GM21737 (cell line): ENCODE measurements around the gene SCRN1.
A peak's percentile ranks its signal among the peaks of the same experiment; 100 is the strongest.

ENCODE experiments used
- ATAC-seq: cut with Tn5 transposase; IDR thresholded peaks from one replicate; pipeline ENCODE4 v1.9.1; 2021; ENCODE audit warnings: mild to moderate bottlenecking, moderate library complexity; ENCODE audit not compliant: unreplicated experiment

Gene SCRN1, protein sequence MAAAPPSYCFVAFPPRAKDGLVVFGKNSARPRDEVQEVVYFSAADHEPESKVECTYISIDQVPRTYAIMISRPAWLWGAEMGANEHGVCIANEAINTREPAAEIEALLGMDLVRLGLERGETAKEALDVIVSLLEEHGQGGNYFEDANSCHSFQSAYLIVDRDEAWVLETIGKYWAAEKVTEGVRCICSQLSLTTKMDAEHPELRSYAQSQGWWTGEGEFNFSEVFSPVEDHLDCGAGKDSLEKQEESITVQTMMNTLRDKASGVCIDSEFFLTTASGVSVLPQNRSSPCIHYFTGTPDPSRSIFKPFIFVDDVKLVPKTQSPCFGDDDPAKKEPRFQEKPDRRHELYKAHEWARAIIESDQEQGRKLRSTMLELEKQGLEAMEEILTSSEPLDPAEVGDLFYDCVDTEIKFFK

DNA sequence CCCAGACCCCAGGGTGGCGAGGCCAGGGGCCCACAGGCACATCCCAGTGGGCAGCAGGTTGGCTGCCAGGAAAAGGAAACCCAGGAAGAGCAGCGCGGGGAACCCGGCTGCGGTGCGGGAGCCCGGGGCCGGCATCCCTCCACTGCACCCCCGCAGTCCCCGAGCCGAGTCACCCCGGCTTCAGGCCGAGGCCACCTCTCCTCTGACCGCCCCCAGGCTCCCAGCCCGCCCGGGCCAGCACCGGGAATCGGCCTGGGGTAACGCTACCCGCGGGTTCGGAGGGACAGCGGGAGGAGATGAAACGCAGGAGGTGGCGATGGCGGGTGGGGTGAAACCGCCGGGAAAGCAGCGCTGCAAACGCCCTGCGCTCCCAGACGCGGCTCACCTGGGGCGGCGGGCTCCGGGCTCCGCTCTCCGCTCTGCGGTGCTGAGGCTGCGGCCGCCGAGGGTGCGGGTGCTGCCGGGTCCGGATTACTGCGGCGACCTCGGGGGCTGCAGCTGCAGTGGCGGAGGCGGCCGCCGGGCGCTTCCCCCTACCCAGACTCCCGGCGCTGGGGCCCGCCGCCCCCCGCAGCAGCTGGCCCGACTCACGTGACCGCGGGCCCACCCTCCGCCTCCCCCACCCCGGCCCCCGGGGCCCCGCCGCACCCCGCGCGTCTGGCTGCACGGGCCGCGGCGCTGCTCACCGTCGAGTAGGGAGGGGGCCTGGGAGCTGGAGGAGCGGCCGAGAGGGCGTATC is at the start of gene SCRN1:
SCRN1 (minus strand) TSS at position 545 of the 739 bp plus-strand sequence. CDS start 20,734 bp downstream, outside the sequence.
- ATAC-seq, result peak; percentile 43

DNA sequence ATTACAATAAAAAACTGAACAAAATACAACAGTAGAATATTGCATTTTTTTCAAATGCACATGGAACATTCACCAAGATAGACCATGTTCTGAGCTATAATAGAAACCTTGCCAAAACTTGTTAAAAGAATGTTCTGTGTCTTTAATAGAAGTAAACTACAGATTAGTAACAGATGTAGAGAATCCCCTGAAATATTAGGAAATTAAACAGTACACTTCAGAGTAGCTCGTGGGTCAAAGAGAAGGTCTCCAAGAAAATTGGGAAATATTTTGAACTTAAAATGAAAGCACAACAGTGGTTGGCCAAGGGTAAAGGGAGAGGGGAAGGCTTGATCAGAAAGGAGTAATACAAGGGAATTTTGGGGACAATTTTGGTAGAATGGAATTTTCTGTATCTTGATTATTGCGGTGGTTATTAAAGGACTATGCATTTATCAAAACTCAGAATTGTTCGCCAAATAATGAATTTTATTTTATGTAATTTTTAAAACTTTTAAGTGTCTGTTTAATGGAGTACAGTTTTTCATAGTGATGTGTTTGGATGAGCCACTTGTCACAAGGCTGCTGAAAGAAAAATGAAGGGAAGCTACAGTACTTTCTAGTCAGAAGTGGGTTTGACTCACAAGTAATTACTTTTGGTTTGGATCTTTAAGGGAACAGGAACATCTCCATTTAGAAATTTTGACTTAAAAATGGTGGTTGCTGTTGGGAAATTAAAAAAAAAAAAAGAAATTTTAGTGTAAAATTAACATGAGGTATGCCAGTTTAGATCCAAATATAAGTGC is 48.8 kb upstream of the SCRN1 start:
- ATAC-seq, result no peak

DNA sequence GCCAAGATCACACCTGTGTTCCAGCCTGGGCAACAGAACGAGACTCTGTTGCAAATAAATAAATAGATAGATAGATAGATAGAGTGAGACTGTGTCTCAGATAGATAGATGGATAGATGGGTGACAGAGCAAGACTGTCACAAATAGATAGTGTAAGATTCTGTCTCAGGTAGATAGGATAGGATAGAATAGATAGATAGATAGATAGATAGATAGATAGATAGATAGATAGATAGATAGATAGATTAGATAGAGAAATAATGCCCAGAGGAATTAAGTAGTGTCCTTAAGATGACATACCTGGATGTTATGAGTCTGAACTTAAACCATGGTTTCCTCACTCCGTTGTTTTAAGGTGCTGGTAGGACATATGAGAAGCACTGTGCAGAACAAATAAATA is 46.6 kb upstream of the SCRN1 start:
- no peak for ATAC-seq

DNA sequence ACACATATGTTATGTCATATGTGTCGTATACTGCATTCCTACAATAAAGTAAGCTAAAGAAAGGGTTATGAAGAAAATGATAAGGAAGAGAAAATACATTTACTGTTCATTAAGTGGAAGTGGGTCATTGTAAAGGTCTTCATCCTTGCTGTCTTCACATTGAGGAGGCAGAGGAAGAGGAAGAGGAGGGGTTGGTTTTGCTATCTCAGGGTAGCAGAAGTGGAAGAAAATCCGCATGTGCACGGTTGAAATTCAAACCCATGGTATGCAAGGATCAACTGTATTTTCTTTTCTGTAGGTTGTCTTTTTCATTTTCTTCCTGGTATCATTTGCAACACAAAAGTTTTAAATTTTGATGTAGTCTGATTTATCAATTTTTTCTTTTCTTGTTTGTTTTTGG is 44.9 kb upstream of the SCRN1 start:
- ATAC-seq, result no peak

DNA sequence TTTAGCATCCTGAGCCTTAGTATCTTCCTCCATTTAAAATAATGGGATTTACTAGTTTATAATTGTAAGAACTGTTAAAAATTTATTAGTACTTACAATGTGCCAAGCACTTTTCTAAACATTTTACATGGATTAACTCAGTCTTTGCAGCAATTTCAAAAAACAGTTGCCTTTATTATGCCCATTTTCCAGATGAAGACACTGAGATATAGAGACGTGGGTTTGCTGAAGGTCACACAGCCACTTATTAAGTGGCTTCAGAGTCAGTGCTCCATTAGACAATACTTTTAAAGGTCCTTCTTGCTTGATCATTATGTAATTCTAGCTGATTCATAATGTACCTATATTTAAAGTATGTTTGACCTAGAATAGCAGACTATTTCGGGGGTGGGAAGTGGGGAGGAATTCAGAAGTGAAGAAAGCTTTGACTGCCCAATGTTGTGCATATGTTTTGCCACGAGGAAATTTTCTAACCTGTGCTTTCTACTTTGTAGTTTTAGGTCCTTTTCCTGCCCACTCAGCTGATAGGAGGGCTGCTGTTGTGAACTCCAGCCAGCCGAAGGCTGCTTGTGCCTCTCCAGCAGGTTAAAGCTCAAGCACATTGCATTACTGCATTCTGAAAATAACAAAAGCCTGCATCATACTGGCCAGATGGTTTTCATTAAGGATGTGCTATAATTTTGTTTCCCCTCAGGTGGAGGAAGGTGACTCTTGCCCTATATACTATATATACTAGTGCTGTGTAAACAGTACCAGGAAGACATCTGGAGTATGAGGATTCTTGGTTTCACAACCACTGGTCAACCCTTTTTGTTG is 42.9 kb upstream of the SCRN1 start:
- ATAC-seq, result no peak

DNA sequence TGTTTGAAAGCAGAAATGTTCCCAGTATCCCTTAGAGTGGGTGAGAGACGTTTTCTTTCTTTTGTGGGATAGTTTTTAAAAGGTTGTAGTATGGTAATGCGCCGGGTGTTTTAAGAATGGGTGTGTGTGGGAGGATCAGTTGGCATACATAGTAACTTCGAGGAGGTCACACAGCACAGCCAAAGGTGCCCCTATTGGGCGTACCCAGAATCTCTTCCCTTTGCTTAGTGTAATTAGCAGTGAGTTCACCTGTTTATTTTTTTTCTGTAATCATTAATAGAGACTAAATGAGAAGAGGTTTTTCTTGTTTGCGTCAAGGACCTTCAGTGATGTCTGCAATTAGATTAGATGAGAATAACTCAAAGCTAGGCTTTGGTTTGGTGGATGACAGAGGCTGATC is 40.1 kb upstream of the SCRN1 start:
- ATAC-seq, result no peak

DNA sequence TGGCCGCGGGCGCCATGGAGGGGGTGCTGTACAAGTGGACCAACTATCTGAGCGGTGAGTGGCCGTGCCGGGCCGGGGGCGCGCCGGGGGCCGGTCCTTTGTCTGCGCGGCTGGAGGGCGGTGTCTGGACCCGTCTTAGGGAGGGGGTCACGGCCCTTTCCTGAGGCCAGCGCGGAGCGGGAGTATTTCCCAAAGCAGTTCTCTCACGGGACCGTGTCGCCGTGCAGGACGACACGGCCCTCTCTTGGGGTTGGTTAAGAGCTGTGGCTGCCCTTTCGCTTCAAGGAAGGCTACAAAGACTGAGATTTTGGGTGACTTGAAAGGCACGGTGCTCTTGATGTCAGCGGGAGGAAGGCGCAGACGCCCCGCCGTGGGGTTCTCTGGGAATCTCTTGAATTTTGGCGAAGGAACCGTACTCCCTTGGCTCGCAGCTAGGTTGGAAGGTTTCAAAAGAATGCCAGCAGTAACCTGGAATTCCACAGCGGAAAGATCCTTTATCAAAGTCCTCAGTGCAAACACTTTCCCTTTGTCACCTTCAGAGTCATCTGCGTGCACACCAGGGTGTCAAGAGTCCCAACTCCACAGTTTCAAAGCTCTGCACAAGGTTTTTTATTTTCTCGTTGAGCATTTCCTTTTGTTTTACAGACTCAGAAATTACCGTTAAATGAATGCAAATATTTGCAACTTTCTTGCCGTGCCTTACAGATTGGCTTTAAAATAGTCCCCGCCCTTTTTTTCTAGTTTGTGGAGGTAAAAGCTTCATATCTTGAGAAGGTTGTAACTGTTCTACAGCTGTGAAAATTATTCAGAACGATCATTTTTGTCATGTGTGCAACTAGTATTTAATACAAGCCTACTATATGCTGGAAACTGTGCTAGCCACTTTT is 39.4 kb upstream of the SCRN1 start:
- ATAC-seq, result peak; percentile 11

DNA sequence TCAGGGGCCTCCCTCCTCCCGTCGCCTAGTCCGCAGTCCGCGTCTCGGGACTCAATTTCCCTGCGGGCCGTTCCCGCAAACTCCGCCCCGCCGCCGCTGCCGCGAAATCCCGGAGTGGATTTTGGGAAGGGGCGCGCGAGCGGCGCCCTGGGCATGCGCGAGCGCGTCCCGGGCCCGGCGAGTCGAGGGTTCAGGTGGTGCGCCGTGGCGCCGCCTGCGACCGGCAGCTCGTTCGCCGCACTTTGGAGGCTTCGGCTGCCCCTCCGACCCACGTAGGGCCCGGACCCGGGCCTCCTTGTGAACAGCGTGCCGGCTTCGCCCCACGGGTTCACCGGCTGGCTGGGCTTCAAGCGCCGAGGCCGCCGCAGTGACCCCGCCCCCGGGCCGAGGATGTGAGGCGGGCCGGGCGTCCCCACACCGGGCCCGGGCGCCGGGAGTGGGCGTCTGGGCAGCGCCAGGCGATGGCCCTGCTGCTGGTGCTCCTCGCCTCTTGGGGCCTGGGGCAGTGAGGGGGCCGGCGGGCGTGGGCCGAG is 38.7 kb upstream of the SCRN1 start, which contains the start of gene PLEKHA8:
PLEKHA8 (plus strand) TSS at position 197 of the 533 bp plus-strand sequence. CDS start 351 bp downstream, outside the sequence.
- ATAC-seq, result peak; percentile 51

DNA sequence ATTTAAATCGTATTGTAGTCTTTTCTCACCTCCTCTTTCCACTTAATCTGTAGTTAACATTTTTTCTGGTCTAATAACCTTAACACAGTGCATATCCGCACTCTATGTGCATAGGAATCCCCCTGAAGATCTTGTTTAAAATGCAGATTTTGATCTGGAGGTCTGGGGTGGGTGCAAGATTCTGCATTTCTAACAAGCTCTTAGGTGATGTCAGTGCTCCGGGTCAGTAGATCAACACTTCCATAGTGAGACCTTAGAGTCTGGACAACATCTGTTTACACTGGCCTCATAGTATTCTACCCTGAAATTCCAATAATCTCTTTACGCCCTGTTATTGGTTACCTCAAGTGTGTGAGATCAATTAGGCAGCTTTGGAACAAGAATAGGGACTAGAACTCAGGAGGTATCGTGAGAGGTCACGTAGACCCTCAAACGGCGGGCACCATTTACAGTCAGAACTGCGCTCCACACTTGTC is 38.2 kb upstream of the SCRN1 start:
- ATAC-seq, result no peak

DNA sequence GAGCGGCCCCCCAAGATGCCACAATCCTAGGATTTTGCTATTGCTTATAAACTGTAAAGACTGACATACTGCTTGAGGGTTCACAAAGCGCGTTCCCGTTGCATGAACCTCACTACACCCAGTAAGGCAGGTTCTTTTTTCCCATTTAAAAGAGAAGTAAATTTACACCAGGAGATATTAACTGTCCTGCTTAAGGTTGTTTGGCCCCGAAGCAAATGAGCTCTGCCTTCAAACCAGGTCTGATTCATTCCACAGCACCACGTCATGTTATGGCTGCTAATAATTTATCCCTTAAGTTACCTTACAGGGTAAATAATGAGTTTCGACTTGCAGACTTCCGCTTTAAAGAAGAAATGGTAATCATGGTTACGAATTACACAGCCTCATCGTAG is 37.5 kb upstream of the SCRN1 start:
- ATAC-seq, result peak; percentile 25

DNA sequence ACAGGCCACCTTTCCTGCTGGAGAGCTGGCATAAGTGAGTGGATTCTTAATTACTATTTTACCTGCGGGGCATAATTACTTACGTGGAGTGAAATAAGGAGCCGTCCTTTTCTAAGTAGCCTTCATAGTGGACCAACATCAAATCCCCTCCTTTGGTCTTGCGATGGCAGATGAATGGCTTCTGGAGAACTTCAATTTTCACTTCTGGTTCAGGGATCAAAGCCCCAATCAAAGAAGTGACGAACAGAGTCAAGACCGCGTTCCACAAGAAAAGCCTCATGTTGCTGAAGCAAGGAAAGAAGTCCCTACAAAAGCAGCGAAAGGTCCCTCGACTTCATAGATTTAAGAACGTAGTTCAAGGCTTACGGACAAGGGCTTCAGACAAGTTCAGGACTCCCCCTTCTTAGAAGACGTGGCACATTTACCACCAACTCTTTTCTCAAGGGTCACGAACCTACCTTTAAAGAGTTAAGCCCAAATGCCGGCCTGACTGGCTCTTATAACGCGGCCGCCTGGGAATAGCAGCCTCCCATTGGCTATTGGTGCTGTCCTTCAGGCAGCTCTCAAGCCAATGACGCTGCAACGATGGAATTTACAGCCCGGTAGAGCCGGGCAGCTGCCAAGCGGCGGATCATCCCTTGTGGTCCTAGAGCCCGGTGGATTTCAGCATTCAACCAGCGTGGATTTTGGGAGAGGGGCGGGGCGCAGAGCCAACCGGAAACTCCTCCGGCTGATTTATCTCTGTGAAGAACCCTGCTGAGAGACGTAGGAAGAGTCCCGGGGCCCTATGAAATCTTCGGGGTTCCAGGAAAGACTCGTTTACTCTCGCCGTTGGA is 36.8 kb upstream of the SCRN1 start, which contains the start of gene FKBP14:
FKBP14 (minus strand) TSS at position 474 of the 836 bp plus-strand sequence; CDS start at position 280, 194 bp downstream.
- ATAC-seq, result peak; percentile 77

DNA sequence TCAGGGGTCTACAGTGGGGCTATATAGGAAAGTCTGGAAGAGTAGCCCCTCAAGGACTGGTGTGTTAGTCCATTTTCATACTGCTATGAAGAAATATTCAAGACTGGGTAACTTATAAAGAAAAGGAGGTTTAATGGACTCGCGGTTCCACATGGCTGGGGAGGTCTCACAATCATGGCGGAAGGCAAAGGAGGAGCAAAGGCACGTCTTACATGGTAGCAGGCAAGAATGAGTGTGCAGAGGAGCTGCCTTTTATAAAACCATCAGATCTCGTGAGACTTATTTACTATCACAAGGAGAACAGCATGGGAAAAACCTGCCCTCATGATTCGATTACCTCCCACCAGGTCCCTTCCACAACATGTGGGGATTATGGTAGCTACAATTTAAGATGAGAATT is 33.9 kb upstream of the SCRN1 start:
- no peak for ATAC-seq

DNA sequence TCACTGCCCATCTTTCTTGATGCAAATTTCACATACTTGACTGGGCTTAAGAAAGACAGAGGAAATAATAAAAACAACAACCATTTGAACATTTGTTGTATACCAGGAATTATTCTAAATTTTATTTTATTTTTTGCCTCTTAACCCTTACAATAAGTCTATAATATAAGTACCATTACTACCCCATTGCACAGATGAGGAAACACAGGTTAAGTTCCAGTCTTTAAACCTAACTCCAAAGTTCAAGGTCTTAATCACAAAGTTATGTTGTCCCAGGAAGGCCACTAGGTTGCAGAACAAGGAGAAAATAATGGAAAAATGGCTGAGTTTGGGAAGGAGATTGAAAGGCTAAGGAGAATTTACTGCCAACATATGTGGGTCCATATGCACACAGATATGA is 33.4 kb upstream of the SCRN1 start:
- no peak for ATAC-seq

DNA sequence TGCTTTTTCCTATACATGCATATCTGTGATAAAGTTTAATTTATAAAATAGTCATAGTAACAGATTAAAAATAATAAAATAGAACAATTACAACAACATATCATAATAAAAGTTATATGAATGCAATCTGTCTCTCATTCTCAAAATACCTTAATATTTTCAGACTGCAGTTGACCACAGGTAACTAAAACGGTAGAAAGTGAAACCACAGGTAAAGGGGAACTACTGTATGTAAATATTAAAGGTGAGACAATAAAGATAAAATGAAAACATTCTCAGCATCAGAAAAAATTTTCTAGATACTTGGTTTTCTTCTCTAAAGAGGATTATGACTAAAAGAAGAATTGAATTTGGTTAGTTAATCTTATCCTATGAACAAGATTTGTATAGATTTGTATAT is 30.9 kb upstream of the SCRN1 start:
- no peak for ATAC-seq

DNA sequence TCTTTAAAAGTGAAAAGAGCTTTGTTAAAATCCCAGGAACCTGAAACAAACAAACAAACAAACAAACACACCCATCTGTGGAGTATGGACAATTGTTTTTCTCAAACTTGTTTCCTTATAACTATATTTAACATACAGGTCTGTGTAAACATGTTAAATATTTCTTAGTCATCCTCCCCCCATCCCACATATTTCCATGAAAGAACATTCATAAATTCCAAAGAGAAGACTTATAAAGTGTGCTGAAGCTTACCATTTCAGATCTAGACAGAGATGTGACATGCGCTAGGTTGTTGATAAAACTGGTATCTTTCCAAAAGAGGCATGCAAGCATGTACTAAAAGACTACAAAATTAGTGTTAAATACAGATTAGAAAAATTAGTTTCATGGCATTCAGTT is 30.4 kb upstream of the SCRN1 start:
- no peak for ATAC-seq

DNA sequence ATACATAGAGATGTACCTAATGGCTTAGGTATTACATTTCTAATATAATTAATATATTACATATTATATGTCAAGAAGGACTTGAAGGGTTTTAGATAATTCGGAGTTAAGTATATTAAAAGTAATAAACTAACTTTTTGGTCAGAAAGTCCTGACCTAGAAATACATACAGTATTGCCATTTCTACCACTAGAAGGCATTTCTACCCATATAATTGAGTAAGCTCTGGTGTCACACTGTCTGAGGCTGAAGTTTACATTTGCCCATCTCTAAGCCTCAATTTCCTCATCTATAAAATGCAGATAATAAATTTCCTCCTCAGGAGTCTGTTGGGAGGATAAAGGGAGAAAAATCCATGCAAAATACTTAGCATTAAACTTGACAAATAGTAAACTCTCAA is 29.8 kb upstream of the SCRN1 start:
- ATAC-seq, result no peak

DNA sequence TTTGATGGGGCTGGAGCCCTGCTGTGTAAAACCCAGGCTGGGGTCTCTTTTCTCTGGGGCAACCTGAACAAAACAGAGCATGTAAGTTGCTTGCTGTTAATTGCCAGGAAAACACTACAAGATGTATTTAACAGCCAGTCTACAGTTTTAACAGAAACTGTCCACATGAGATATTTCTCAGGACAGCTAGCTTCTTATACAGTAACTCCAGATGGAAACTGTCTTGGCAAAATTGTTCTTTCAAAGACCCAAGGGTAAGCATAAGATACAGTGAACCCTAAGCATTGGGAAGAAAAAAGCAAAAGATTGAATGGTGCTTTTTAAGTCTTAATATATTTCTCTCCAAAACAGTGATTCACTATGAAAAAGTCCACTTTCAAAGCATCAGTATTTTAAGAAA is 28.9 kb upstream of the SCRN1 start:
- ATAC-seq, result no peak

DNA sequence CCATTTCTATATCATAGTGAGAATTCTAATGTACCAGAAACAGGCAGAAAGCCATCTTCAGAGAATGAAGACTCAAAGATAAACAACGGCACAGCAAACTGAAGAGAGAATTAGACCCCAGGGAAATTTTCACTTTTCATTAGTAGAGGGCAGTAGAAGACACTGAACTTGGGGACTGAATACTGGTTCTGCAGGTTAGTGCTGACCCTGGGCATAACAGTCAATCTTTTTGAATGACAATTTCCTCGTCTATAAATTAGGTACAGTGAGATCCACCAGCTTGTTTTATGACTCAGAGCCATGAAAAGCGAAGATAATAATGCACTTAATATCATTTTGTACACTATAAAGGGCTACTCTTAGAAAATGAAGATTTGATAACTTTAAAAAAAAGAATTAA is 23.2 kb upstream of the SCRN1 start:
- no peak for ATAC-seq
